Glutamatergic neuron (in vitro differentiated cells): ENCODE results near the gene KRT9. TPM values are rescaled to one million over a fixed set of nuclear protein-coding genes. Genes with fewer than 3 reads are reported as not detected.

Source experiments
- DNase-seq: peaks from one replicate; pipeline ENCODE4 v3.0.0; 2022
- H3K27ac Mint-ChIP-seq: one replicate; pipeline ENCODE4 v1.8.0; 2020; ENCODE audit warnings: mild to moderate bottlenecking, mixed read lengths, inconsistent platforms; ENCODE audit not compliant: unreplicated experiment
- H3K27me3 Mint-ChIP-seq: one replicate; pipeline ENCODE4 v1.8.0; 2020; ENCODE audit warnings: mild to moderate bottlenecking, moderate library complexity, mixed read lengths, inconsistent platforms; ENCODE audit not compliant: unreplicated experiment
- H3K36me3 Mint-ChIP-seq: one replicate; pipeline ENCODE4 v1.8.0; 2020; ENCODE audit warnings: mild to moderate bottlenecking, mixed read lengths, inconsistent platforms; ENCODE audit not compliant: unreplicated experiment
- H3K4me1 Mint-ChIP-seq: one replicate; pipeline ENCODE4 v1.8.0; 2020; ENCODE audit warnings: mild to moderate bottlenecking, low read depth, mixed read lengths, inconsistent platforms; ENCODE audit not compliant: unreplicated experiment
- H3K4me3 Mint-ChIP-seq: one replicate; pipeline ENCODE4 v1.8.0; 2020; ENCODE audit warnings: mild to moderate bottlenecking, mixed read lengths, inconsistent platforms; ENCODE audit not compliant: unreplicated experiment
- H3K9me3 Mint-ChIP-seq: one replicate; pipeline ENCODE4 v1.8.0; 2020; ENCODE audit warnings: mild to moderate bottlenecking, moderate library complexity, mixed read lengths, inconsistent platforms; ENCODE audit not compliant: unreplicated experiment
- CTCF ChIP-seq: fragments of 200-600 bp; sonication (generic); IDR thresholded peaks from one replicate; pipeline ENCODE4 v1.5.0; 2021; ENCODE audit not compliant: partially characterized antibody, unreplicated experiment
- total RNA-seq: library from RNA; stranded (reverse); fragmentation: NEBNext Ultra II Directional; extraction: Animal tissue kit (Norgen Biotek cat#: 25700); gene quantifications from one replicate; pipeline ENCODE4 v1.2.1, GENCODE V29; 2021; ENCODE audit not compliant: unreplicated experiment

Gene KRT9
- total RNA-seq, 1 donor from 2014 or later, result not detected

GRCh38 chr17:41537614-41537954 is 34.3 kb downstream of the KRT9 start:
- DNase-seq, result no peak
- peaks cover 6% of the 10 kb centered on the region for H3K9me3 Mint-ChIP-seq
- H3K27ac Mint-ChIP-seq, result no peak overlapping the region
- no peaks in the 10 kb centered on the region for H3K36me3 Mint-ChIP-seq
- peaks cover 6% of the 10 kb centered on the region for H3K4me1 Mint-ChIP-seq
- TF ChIP-seq CTCF, result no peak
- no peak overlapping the region for H3K4me3 Mint-ChIP-seq
- peaks cover 5% of the 10 kb centered on the region for H3K27me3 Mint-ChIP-seq

- Mint-ChIP-seq H3K9me3 (peaks cover 6% of the 10 kb centered on the region), H3K4me1 (peaks cover 6% of the 10 kb centered on the region), H3K4me3 (no peak overlapping the region), H3K27me3 (peaks cover 5% of the 10 kb centered on the region), H3K36me3 (no peaks in the 10 kb centered on the region), H3K27ac (no peak overlapping the region)
- no peak for TF ChIP-seq CTCF
- no peak for DNase-seq
These were observed 34.9 kb downstream of the KRT9 start for GRCh38 chr17:41536741-41537613.

- DNase-seq, result no peak
- Mint-ChIP-seq H3K36me3 (no peaks in the 10 kb centered on the region), H3K9me3 (peaks cover 6% of the 10 kb centered on the region), H3K27ac (no peak overlapping the region), H3K4me1 (peaks cover 6% of the 10 kb centered on the region), H3K27me3 (peaks cover 5% of the 10 kb centered on the region), H3K4me3 (peak overlapping the region; percentile 43)
- no peak for TF ChIP-seq CTCF
These were observed 35.9 kb downstream of the KRT9 start for GRCh38 chr17:41535764-41536481.

- no peak overlapping the region for H3K27ac Mint-ChIP-seq
These were observed 36.8 kb downstream of the KRT9 start for GRCh38 chr17:41534899-41535546.

More at GRCh38 chr17:41534899-41535546, 36.8 kb downstream of the KRT9 start:
- peaks cover 5% of the 10 kb centered on the region for H3K27me3 Mint-ChIP-seq
- TF ChIP-seq CTCF, result no peak
- no peak for DNase-seq
- H3K4me1 Mint-ChIP-seq, result peaks cover 6% of the 10 kb centered on the region
- H3K36me3 Mint-ChIP-seq, result no peaks in the 10 kb centered on the region
- H3K9me3 Mint-ChIP-seq, result peaks cover 6% of the 10 kb centered on the region
- H3K4me3 Mint-ChIP-seq, result no peak overlapping the region
